ENCODE results near the gene CST2. TPM values are rescaled to one million over a fixed set of nuclear protein-coding genes. Genes with fewer than 3 reads are reported as not detected.

CST2 gene
- total and polyA plus RNA-seq, 2 donors (not counting 1 experiment from before 2014, with no cell fraction given): not detected

DNA sequence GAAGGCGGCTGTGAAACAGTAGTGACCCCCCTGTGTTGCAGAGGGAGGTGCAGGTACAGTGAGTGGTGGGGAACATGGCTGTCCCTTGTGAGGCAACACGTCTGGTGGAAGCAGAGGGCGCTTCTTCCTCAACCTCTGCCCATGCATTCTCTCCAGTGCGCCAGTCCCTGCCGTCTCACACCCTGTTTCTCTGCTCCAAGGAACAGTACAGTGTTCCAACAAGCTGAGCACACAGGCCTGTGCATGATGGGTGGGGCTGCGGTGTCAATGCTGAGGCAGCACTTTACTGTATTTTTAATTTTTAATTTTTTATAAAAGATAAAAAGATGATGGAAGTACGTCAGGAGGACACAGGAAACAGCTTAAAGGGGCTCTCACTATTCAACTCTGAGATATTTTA, 32.5 kb downstream of the CST2 start:
- TF ChIP-seq, protein P1, sequence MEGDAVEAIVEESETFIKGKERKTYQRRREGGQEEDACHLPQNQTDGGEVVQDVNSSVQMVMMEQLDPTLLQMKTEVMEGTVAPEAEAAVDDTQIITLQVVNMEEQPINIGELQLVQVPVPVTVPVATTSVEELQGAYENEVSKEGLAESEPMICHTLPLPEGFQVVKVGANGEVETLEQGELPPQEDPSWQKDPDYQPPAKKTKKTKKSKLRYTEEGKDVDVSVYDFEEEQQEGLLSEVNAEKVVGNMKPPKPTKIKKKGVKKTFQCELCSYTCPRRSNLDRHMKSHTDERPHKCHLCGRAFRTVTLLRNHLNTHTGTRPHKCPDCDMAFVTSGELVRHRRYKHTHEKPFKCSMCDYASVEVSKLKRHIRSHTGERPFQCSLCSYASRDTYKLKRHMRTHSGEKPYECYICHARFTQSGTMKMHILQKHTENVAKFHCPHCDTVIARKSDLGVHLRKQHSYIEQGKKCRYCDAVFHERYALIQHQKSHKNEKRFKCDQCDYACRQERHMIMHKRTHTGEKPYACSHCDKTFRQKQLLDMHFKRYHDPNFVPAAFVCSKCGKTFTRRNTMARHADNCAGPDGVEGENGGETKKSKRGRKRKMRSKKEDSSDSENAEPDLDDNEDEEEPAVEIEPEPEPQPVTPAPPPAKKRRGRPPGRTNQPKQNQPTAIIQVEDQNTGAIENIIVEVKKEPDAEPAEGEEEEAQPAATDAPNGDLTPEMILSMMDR (IDR thresholded peaks at IDR 0.05): no peak
- TF ChIP-seq EZH2 (IDR thresholded peaks at IDR 0.05; ENCODE audit: borderline replicate concordance, insufficient read depth, low read depth, low read length, poor library complexity, severe bottlenecking): no peak
- peaks cover 15% of the 10 kb centered on the region for H3K27me3 Mint-ChIP-seq
- H3K27ac Mint-ChIP-seq: no peak overlapping the region
- DNase-seq: no peak
- POLR2A ChIA-PET: no interaction called here
- Histone ChIP-seq H3K9ac (ENCODE audit: low read length) (no peak overlapping the region), H3K27ac (ENCODE audit: low read length in 2 of 2) (no peak overlapping the region), H3K9me3 (ENCODE audit: control extremely low read depth in 1 of 3, control insufficient read depth in 2 of 3, insufficient read depth in 1 of 3, low read length in 2 of 3) (no peaks in the 10 kb centered on the region), H3K4me2 (replicated peaks; ENCODE audit: low read depth, low read length, poor library complexity, severe bottlenecking) (no peak overlapping the region), H3K79me2 (ENCODE audit: control insufficient read depth, insufficient read depth, low read length) (no peaks in the 10 kb centered on the region), H3K36me3 (replicated peaks in 1 of 2; ENCODE audit: control extremely low read depth in 1 of 2, control insufficient read depth in 1 of 2, extremely low read depth in 1 of 2, insufficient read depth in 2 of 2, low read length in 1 of 2) (no peaks in the 10 kb centered on the region), H3K4me3 (ENCODE audit: control extremely low read depth in 1 of 5, extremely low read depth in 1 of 5, insufficient read depth in 1 of 5, low read depth in 2 of 5, low read length in 4 of 5) (no peak overlapping the region), H4K20me1 (ENCODE audit: control insufficient read depth, insufficient read depth, low read length, poor library complexity, severe bottlenecking) (no peaks in the 10 kb centered on the region), H2AFZ (ENCODE audit: insufficient read depth, low read depth, low read length, poor library complexity, severe bottlenecking) (no peak overlapping the region), H3K27me3 (replicated peaks in 1 of 4; ENCODE audit: control extremely low read depth in 1 of 4, control insufficient read depth in 3 of 4, insufficient read depth in 4 of 4, low read length in 3 of 4) (no peaks in the 10 kb centered on the region), H3K4me1 (ENCODE audit: control insufficient read depth in 2 of 2, insufficient read depth in 2 of 2, low read length in 2 of 2) (no peaks in the 10 kb centered on the region)
- ATAC-seq (ENCODE audit: low read depth): no peak
- CTCF ChIA-PET: interaction anchor here (1.0 kb wide), 1 partner anchor 9 kb away, joined by 3 read pairs; no protein-coding TSS in a partner anchor
- H3K9me3 Mint-ChIP-seq (ENCODE audit: insufficient read depth): no peaks in the 10 kb centered on the region
- H3K4me3 Mint-ChIP-seq: no peak overlapping the region
- no CpG with 5 or more reads among the region's 7 CpGs for WGBS (ENCODE audit: insufficient coverage)
- H3K4me1 Mint-ChIP-seq: no peaks in the 10 kb centered on the region
- intact Hi-C loops (cut with micrococcal nuclease): no loop called here

DNA sequence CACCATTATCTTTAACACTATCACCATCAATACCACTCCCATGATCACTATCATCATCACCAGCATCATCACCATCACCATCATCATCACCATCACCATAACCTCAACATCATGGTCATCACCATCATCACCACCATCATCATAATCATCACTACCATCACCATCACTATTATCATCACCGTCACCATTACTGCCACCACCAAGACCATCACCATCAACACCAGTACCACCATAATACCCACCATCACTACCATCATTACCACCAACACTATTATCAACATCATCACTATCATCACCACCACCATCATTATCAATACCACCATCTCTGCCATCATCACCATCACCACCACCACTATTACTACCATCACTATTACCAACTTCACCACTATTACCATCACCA, 43.1 kb downstream of the CST2 start:
- TF ChIP-seq, protein P1 (IDR thresholded peaks at IDR 0.05): no peak
- no peak for TF ChIP-seq EZH2 (IDR thresholded peaks at IDR 0.05; ENCODE audit: borderline replicate concordance, insufficient read depth, low read depth, low read length, poor library complexity, severe bottlenecking)
- CTCF ChIA-PET: no interaction called here
- H3K27ac Mint-ChIP-seq: no peak overlapping the region
- no peaks in the 10 kb centered on the region for H3K9me3 ChIP-seq (ENCODE audit: control extremely low read depth in 1 of 3, control insufficient read depth in 2 of 3, insufficient read depth in 1 of 3, low read length in 2 of 3)
- no peaks in the 10 kb centered on the region for H3K79me2 ChIP-seq (ENCODE audit: control insufficient read depth, insufficient read depth, low read length)
- no peak overlapping the region for H3K27ac ChIP-seq (ENCODE audit: low read length in 2 of 2)
- H3K4me3 Mint-ChIP-seq: no peak overlapping the region
- DNase-seq (no peak), ATAC-seq (ENCODE audit: low read depth) (no peak)
- no peak overlapping the region for H3K9ac ChIP-seq (ENCODE audit: low read length)
- H3K4me3 ChIP-seq (ENCODE audit: control extremely low read depth in 1 of 5, extremely low read depth in 1 of 5, insufficient read depth in 1 of 5, low read depth in 2 of 5, low read length in 4 of 5): no peak overlapping the region
- no peak overlapping the region for H2AFZ ChIP-seq (ENCODE audit: insufficient read depth, low read depth, low read length, poor library complexity, severe bottlenecking)
- no peaks in the 10 kb centered on the region for H3K36me3 ChIP-seq (replicated peaks in 1 of 2; ENCODE audit: control extremely low read depth in 1 of 2, control insufficient read depth in 1 of 2, extremely low read depth in 1 of 2, insufficient read depth in 2 of 2, low read length in 1 of 2)
- no peaks in the 10 kb centered on the region for H3K4me1 ChIP-seq (ENCODE audit: control insufficient read depth in 2 of 2, insufficient read depth in 2 of 2, low read length in 2 of 2)
- H3K27me3 ChIP-seq (replicated peaks in 1 of 4; ENCODE audit: control extremely low read depth in 1 of 4, control insufficient read depth in 3 of 4, insufficient read depth in 4 of 4, low read length in 3 of 4): no peaks in the 10 kb centered on the region
- POLR2A ChIA-PET: no interaction called here
- 100% methylated on average over 1 of the region's 1 CpG for WGBS (ENCODE audit: insufficient coverage)
- no peaks in the 10 kb centered on the region for H3K9me3 Mint-ChIP-seq (ENCODE audit: insufficient read depth)
- no peak overlapping the region for H3K4me2 ChIP-seq (replicated peaks; ENCODE audit: low read depth, low read length, poor library complexity, severe bottlenecking)
- no peaks in the 10 kb centered on the region for H3K27me3 Mint-ChIP-seq
- H4K20me1 ChIP-seq (ENCODE audit: control insufficient read depth, insufficient read depth, low read length, poor library complexity, severe bottlenecking): no peaks in the 10 kb centered on the region
- no peaks in the 10 kb centered on the region for H3K4me1 Mint-ChIP-seq
- intact Hi-C loops (cut with micrococcal nuclease): no loop called here
